B cell (primary cell): Measurements from ENCODE around the gene MAN1A2. TPM values are rescaled to one million over a fixed set of nuclear protein-coding genes. Genes with fewer than 3 reads are reported as not detected.

Experiments used
- ATAC-seq: fragments of 200-7000 bp; cut with Tn5 transposase; one replicate; pipeline ENCODE4 v1.10.0; 2021; ENCODE audit warnings: low read depth, mild to moderate bottlenecking, moderate number of reproducible peaks, moderate library complexity
- CTCF ChIA-PET: fragments of 350-600 bp; sonication (Branson Sonifier 250); formaldehyde crosslinking; loops from one replicate; lab custom pipeline; 2021; ENCODE audit warnings: antibody characterized with exemption, inconsistent platforms; lab: Charles Lee
- POLR2A ChIA-PET: fragments of 350-600 bp; sonication (Branson Sonifier 250); formaldehyde crosslinking; loops from one replicate; lab custom pipeline; 2021; ENCODE audit warnings: antibody characterized with exemption; lab: Charles Lee
- DNase-seq: peaks from one replicate; pipeline ENCODE4 v3.0.0; 2013
- H2AFZ ChIP-seq: 2 replicates; pipeline ENCODE4 v1.6.1; 2012; ENCODE audit warnings: mild to moderate bottlenecking, low read depth, low read length; ENCODE audit not compliant: insufficient read depth, poor library complexity, severe bottlenecking
- H3K27ac ChIP-seq, 2 donors: 1 replicate in 1 of 2; 2 replicates in 1 of 2; pipeline ENCODE4 v1.5.1; 2012 to 2013; ENCODE audit warnings: low read length in 2 of 2, mild to moderate bottlenecking in 2 of 2, moderate library complexity in 1 of 2
- H3K27me3 ChIP-seq, 4 experiments: fragments of 200-600 bp in 1 of 4; sonication (generic) in 1 of 4; replicated peaks in 1 of 4; 1 replicate in 2 of 4; 2 replicates in 2 of 4; pipeline versions ENCODE4 v1.6.1 to v1.7.0; 2013 to 2016; ENCODE audit warnings: low read length in 3 of 4, mild to moderate bottlenecking in 2 of 4, mixed read lengths in 1 of 4, moderate library complexity in 1 of 4; ENCODE audit not compliant: insufficient read depth in 4 of 4, control insufficient read depth in 3 of 4; ENCODE audit errors: control extremely low read depth in 1 of 4
- H3K36me3 ChIP-seq, 2 experiments: replicated peaks in 1 of 2; 1 replicate in 1 of 2; 2 replicates in 1 of 2; pipeline versions ENCODE4 v1.6.1 to v1.7.1; 2013; ENCODE audit warnings: low read length in 1 of 2; ENCODE audit not compliant: insufficient read depth in 2 of 2, control insufficient read depth in 1 of 2; ENCODE audit errors: control extremely low read depth in 1 of 2, extremely low read depth in 1 of 2
- H3K4me1 ChIP-seq, 2 donors: fragments of 200-600 bp in 1 of 2; sonication (generic) in 1 of 2; 1 replicate in 1 of 2; 2 replicates in 1 of 2; pipeline versions ENCODE4 v1.5.1 to v1.6.1; 2013 to 2017; ENCODE audit warnings: low read length in 2 of 2; ENCODE audit not compliant: control insufficient read depth in 2 of 2, insufficient read depth in 2 of 2
- H3K4me2 ChIP-seq: replicated peaks from 2 replicates; pipeline ENCODE3; 2012; ENCODE audit warnings: mild to moderate bottlenecking, low read depth, low read length; ENCODE audit not compliant: poor library complexity, severe bottlenecking
- H3K4me3 ChIP-seq, 5 experiments: fragments of 200-600 bp in 1 of 5; sonication (generic) in 1 of 5; 1 replicate in 3 of 5; 2 replicates in 2 of 5; pipeline versions ENCODE4 v1.5.1 to v1.7.0; 2011 to 2016; ENCODE audit warnings: low read length in 4 of 5, mild to moderate bottlenecking in 4 of 5, low read depth in 2 of 5, control low read depth in 1 of 5, moderate library complexity in 1 of 5; ENCODE audit not compliant: insufficient read depth in 1 of 5; ENCODE audit errors: control extremely low read depth in 1 of 5, extremely low read depth in 1 of 5
- H3K79me2 ChIP-seq: fragments of 200-600 bp; sonication (generic); one replicate; pipeline ENCODE4 v1.6.0; 2016; ENCODE audit warnings: low read length; ENCODE audit not compliant: control insufficient read depth, insufficient read depth
- H3K9ac ChIP-seq: fragments of 200-600 bp; sonication (generic); 2 replicates; pipeline ENCODE4 v1.6.1; 2017; ENCODE audit warnings: mild to moderate bottlenecking, low read length, moderate library complexity
- H3K9me3 ChIP-seq, 3 donors: one replicate each; pipeline versions ENCODE4 v1.6.1 to v1.7.1; 2013; ENCODE audit warnings: low read length in 2 of 3; ENCODE audit not compliant: control insufficient read depth in 2 of 3, insufficient read depth in 1 of 3; ENCODE audit errors: control extremely low read depth in 1 of 3
- H4K20me1 ChIP-seq: 2 replicates; pipeline ENCODE4 v1.6.0; 2012; ENCODE audit warnings: mild to moderate bottlenecking, low read length; ENCODE audit not compliant: insufficient read depth, control insufficient read depth, poor library complexity, severe bottlenecking
- H3K27ac Mint-ChIP-seq: one replicate; pipeline ENCODE4 v1.8.0; 2021; ENCODE audit warnings: mixed read lengths
- H3K27me3 Mint-ChIP-seq: one replicate; pipeline ENCODE4 v1.8.0; 2021; ENCODE audit warnings: mixed read lengths
- H3K4me1 Mint-ChIP-seq: one replicate; pipeline ENCODE4 v1.8.0; 2021; ENCODE audit warnings: mixed read lengths
- H3K4me3 Mint-ChIP-seq: one replicate; pipeline ENCODE4 v1.8.0; 2021; ENCODE audit warnings: mixed read lengths
- H3K9me3 Mint-ChIP-seq: one replicate; pipeline ENCODE4 v1.8.0; 2022; ENCODE audit warnings: mixed read lengths; ENCODE audit not compliant: insufficient read depth
- CTCF ChIP-seq: fragments of 200-600 bp; IDR thresholded peaks from one replicate; pipeline ENCODE4 v1.8.0; 2022; ENCODE audit warnings: antibody characterized with exemption, mild to moderate bottlenecking
- EZH2 ChIP-seq: IDR thresholded peaks from 2 replicates; pipeline ENCODE4 v1.6.1; 2012; ENCODE audit warnings: borderline replicate concordance, low read depth, mild to moderate bottlenecking, moderate library complexity, low read length; ENCODE audit not compliant: insufficient read depth, poor library complexity, severe bottlenecking
- WGBS: methylation state at CpG from one replicate; pipeline ENCODE4 v1.1.5; 2013; ENCODE audit warnings: missing lambda C conversion rate; ENCODE audit not compliant: insufficient coverage; 5-methylcytosine and 5-hydroxymethylcytosine counted together
- intact Hi-C: fragments of 100-400 bp; cut with micrococcal nuclease; formaldehyde crosslinking; loops from one replicate; pipeline ENCODE4 v1.10.0; 2022
- polyA plus RNA-seq: library from polyadenylated mRNA; depleted of rRNA; stranded (reverse); fragments of >200 nt; gene quantifications from 2 replicates; pipeline ENCODE4 v1.2.3, GENCODE V29; 2012
- total RNA-seq, 2 donors: library from RNA; stranded (reverse); fragments of 120-200 nt in 1 of 2; gene quantifications; 1 replicate in 1 of 2; 2 replicates in 1 of 2; pipeline versions ENCODE4 v1.2.3 to v1.2.4, GENCODE V29; 2013 to 2022

The MAN1A2 gene
- total and polyA plus RNA-seq, 2 donors (not counting 1 experiment from before 2014, with no cell fraction given): 4.6 to 55.6 TPM

GRCh38 chr1:117401761-117402160 is 34.5 kb downstream of the MAN1A2 start:
- Histone ChIP-seq H3K36me3 (peaks cover 12 to 16% of the 10 kb centered on the region in 2 experiments), H3K4me2 (no peak overlapping the region), H3K79me2 (peaks cover 59% of the 10 kb centered on the region), H2AFZ (no peak overlapping the region), H3K4me3 (no peak overlapping the region), H4K20me1 (peaks cover 33% of the 10 kb centered on the region), H3K9me3 (peaks cover 0 to 8% (median 6%) of the 10 kb centered on the region in 3 donors), H3K4me1 (no peaks in the 10 kb centered on the region), H3K27me3 (no peaks in the 10 kb centered on the region), H3K9ac (no peak overlapping the region), H3K27ac (no peak overlapping the region)
- ChIA-PET CTCF (no interaction called here), POLR2A (no interaction called here)
- intact Hi-C loops: no loop called here
- Mint-ChIP-seq H3K27ac (no peak overlapping the region), H3K4me3 (no peak overlapping the region), H3K4me1 (peaks cover 20% of the 10 kb centered on the region), H3K27me3 (no peaks in the 10 kb centered on the region), H3K9me3 (peaks cover 4% of the 10 kb centered on the region)
- TF ChIP-seq EZH2 (no peak), CTCF (no peak)
- ATAC-seq (no peak), DNase-seq (no peak)

GRCh38 chr1:117403597-117403996 is 36.3 kb downstream of the MAN1A2 start:
- Histone ChIP-seq H3K27me3 (no peaks in the 10 kb centered on the region), H3K4me2 (no peak overlapping the region), H2AFZ (no peak overlapping the region), H3K4me1 (no peaks in the 10 kb centered on the region), H3K9me3 (peaks cover 0 to 8% (median 6%) of the 10 kb centered on the region in 3 donors), H3K27ac (no peak overlapping the region), H4K20me1 (peaks cover 24% of the 10 kb centered on the region), H3K79me2 (peaks cover 46% of the 10 kb centered on the region), H3K9ac (no peak overlapping the region), H3K4me3 (no peak overlapping the region), H3K36me3 (peaks cover 12 to 23% of the 10 kb centered on the region in 2 experiments)
- intact Hi-C loops: no loop called here
- DNase-seq (no peak), ATAC-seq (no peak)
- ChIA-PET POLR2A (no interaction called here), CTCF (interaction anchor here (1.1 kb wide), 1 partner anchor 10 kb away, joined by 3 read pairs; no protein-coding TSS in a partner anchor)
- TF ChIP-seq CTCF (no peak), EZH2 (no peak)
- no peak overlapping the region for H3K4me3 Mint-ChIP-seq
- no peaks in the 10 kb centered on the region for H3K27me3 Mint-ChIP-seq
- H3K4me1 Mint-ChIP-seq: peaks cover 16% of the 10 kb centered on the region
- no peak overlapping the region for H3K27ac Mint-ChIP-seq
- peaks cover 4% of the 10 kb centered on the region for H3K9me3 Mint-ChIP-seq
- WGBS: 86% methylated on average over 1 of the region's 3 CpGs
